ENCODE results near the gene DSG2.

- TF ChIP-seq CTCF (IDR thresholded peaks at IDR 0.05): no peak
- TF ChIP-seq POLR2A (IDR thresholded peaks at IDR 0.05): no peak
Measured at GRCh38 chr18:31493171-31493570, 4.8 kb upstream of the DSG2 start.

Measured in suprapubic skin (tissue), 3 donors.